ENCODE results near the gene TMOD3.

DNA sequence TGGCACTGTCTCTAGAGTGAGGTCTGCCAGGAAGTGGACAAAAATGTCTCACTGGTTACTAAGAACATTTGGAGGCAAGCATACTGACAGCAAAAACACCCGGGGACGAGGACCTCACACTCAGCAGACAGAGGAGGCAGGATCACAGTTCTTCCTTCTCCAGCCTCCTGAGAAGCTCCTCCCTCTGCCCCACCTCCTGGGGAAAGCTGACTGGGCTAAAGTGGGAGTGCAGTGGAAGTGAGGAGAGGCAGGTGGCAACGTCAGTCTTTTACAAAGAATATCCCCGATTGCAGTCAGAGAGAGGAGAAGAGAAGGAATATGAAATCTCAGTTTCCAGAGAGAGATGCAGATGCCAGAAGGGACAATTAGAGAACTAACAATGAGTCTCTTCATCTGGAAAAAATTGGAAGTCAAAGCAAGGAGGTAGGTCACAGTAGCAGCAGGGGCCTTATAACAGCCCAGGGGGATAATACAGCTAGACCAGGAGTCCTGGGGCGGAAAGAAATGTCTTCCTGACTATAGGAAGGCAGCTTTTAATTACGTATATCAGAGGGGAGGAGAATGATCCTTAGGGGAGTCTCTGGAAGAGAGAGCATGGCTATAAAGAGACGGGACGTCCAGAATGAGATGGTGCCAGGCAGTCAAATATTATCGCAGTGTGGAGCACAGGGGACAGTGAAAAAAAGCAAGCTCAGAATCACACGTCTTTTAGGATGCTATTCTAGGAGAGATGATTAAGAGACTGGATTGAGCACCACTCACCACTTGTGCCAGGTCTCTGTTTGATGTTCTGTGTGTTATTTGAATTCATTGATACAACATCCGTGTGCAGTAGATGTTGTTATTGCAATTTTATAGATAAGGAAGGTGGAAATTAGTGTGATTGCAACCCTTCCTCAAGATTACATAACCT is 95.0 kb downstream of the TMOD3 start:
- no peak for TF ChIP-seq ZNF274 (IDR thresholded peaks at IDR 0.05; ENCODE audit: low read depth, low read length)
- TF ChIP-seq SUZ12 (IDR thresholded peaks at IDR 0.05; ENCODE audit: extremely low read depth, insufficient read depth, insufficient read length), result no peak
- no peak for TF ChIP-seq YY1 (IDR thresholded peaks at IDR 0.05; ENCODE audit: insufficient read depth, insufficient read length)

All from NT2/D1 (cell line).